H1 (cell line): ENCODE results near the gene CLEC1B. TPM values are rescaled to one million over a fixed set of nuclear protein-coding genes. Genes with fewer than 3 reads are reported as not detected.

Source experiments
- CTCF ChIA-PET: fragments of 300-600 bp; sonication (Branson Sonifier 250); formaldehyde crosslinking; loops from one replicate; lab custom pipeline; 2021; ENCODE audit not compliant: partially characterized antibody; lab: Charles Lee
- POLR2A ChIA-PET: fragments of 300-600 bp; sonication (Branson Sonifier 250); formaldehyde crosslinking; loops from one replicate; lab custom pipeline; 2021; ENCODE audit warnings: inconsistent platforms; ENCODE audit not compliant: partially characterized antibody; lab: Charles Lee
- DNase-seq, 2 experiments: peaks; one replicate each; pipeline versions ENCODE4 v3.0.0 to v3.0.0-alpha.2; 2010 to 2022; ENCODE audit warnings: low spot score in 2 of 2, low read depth in 1 of 2, mixed read lengths in 1 of 2
- FAIRE-seq: peaks from 2 replicates; lab custom pipeline; 2011; peaks lifted over from hg19 to GRCh38; lab: Jason Lieb, UNC
- H2AFZ ChIP-seq: 2 replicates; pipeline ENCODE4 v1.8.1; 2012; ENCODE audit warnings: low read length, inconsistent platforms
- H2AK5ac ChIP-seq: 2 replicates; pipeline ENCODE4 v1.6.1; 2013; ENCODE audit warnings: low read depth, low read length
- H2BK120ac ChIP-seq: replicated peaks from 2 replicates; pipeline ENCODE3; 2013; ENCODE audit warnings: low read depth, low read length, inconsistent platforms
- H2BK12ac ChIP-seq: 2 replicates; pipeline ENCODE4 v1.6.1; 2013; ENCODE audit warnings: low read depth, low read length
- H2BK15ac ChIP-seq: 2 replicates; pipeline ENCODE4 v1.6.1; 2013; ENCODE audit warnings: low read length
- H2BK20ac ChIP-seq: 2 replicates; pipeline ENCODE4 v1.6.1; 2013; ENCODE audit warnings: low read length
- H2BK5ac ChIP-seq: 2 replicates; pipeline ENCODE4 v1.6.1; 2013; ENCODE audit warnings: low read depth, low read length
- H3K14ac ChIP-seq: 2 replicates; pipeline ENCODE4 v1.6.1; 2013; ENCODE audit warnings: inconsistent platforms; ENCODE audit not compliant: insufficient read length
- H3K18ac ChIP-seq: 2 replicates; pipeline ENCODE4 v1.6.1; 2013; ENCODE audit warnings: low read length; ENCODE audit errors: extremely low read depth
- H3K23ac ChIP-seq: 2 replicates; pipeline ENCODE4 v1.6.1; 2013; ENCODE audit warnings: inconsistent platforms; ENCODE audit not compliant: insufficient read length
- H3K23me2 ChIP-seq: 2 replicates; pipeline ENCODE4 v1.6.1; 2013; ENCODE audit warnings: low read depth, low read length
- H3K27ac ChIP-seq: 2 replicates; pipeline ENCODE4 v1.6.1; 2011; ENCODE audit warnings: low read depth, low read length, inconsistent platforms
- H3K27me3 ChIP-seq, 4 experiments: replicated peaks in 1 of 4; 1 replicate in 1 of 4; 2 replicates in 3 of 4; pipeline versions ENCODE4 v1.6.1 to v1.8.1; 2011 to 2013; ENCODE audit warnings: low read length in 3 of 4, mild to moderate bottlenecking in 3 of 4, inconsistent platforms in 2 of 4, mixed read lengths in 2 of 4, moderate library complexity in 1 of 4; ENCODE audit not compliant: control insufficient read depth in 3 of 4, insufficient read depth in 3 of 4; ENCODE audit errors: extremely low read depth in 1 of 4
- H3K36me3 ChIP-seq, 4 experiments: 2 replicates each; pipeline versions ENCODE4 v1.6.1 to v1.8.1; 2011 to 2013; ENCODE audit warnings: mild to moderate bottlenecking in 4 of 4, low read length in 3 of 4, moderate library complexity in 2 of 4, control low read depth in 1 of 4, inconsistent platforms in 1 of 4; ENCODE audit not compliant: insufficient read depth in 4 of 4, control insufficient read depth in 2 of 4
- H3K4ac ChIP-seq: replicated peaks from 2 replicates; pipeline ENCODE3; 2013; ENCODE audit warnings: low read length, low read depth, mixed read lengths, inconsistent platforms; ENCODE audit not compliant: insufficient read length
- H3K4me1 ChIP-seq, 4 experiments: replicated peaks in 1 of 4; 1 replicate in 1 of 4; 2 replicates in 3 of 4; pipeline versions ENCODE4 v1.6.1 to v1.8.1; 2011 to 2013; ENCODE audit warnings: low read length in 3 of 4, inconsistent platforms in 2 of 4, mixed read lengths in 1 of 4; ENCODE audit not compliant: insufficient read depth in 4 of 4, control insufficient read depth in 3 of 4
- H3K4me2 ChIP-seq, 2 experiments: 2 replicates each; pipeline versions ENCODE4 v1.6.1 to v1.8.1; 2011 to 2013; ENCODE audit warnings: low read depth in 2 of 2, low read length in 2 of 2, control low read depth in 1 of 2, inconsistent platforms in 1 of 2, mild to moderate bottlenecking in 1 of 2; ENCODE audit not compliant: insufficient read depth in 1 of 2
- H3K4me3 ChIP-seq, 4 experiments: fragments of 200-600, 300-600 bp in 1 of 4; sonication (generic), shearing (Covaris generic), sonication (Bioruptor Twin) in 1 of 4; 2 replicates each; pipeline versions ENCODE4 v1.5.1 to v1.8.1; 2011 to 2016; ENCODE audit warnings: low read length in 4 of 4, low read depth in 3 of 4, control low read depth in 2 of 4, inconsistent platforms in 2 of 4, mild to moderate bottlenecking in 2 of 4, mixed read lengths in 1 of 4, moderate library complexity in 1 of 4; ENCODE audit not compliant: insufficient read depth in 2 of 4; ENCODE audit errors: extremely low read depth in 1 of 4
- H3K56ac ChIP-seq: replicated peaks from 2 replicates; pipeline ENCODE3; 2013; ENCODE audit warnings: low read depth, mild to moderate bottlenecking, mixed read lengths, low read length, inconsistent platforms; ENCODE audit not compliant: insufficient read length
- H3K79me1 ChIP-seq: 2 replicates; pipeline ENCODE4 v1.6.1; 2013; ENCODE audit warnings: low read depth, low read length, control low read depth
- H3K79me2 ChIP-seq, 2 experiments: 2 replicates each; pipeline versions ENCODE4 v1.6.1 to v1.8.1; 2012 to 2013; ENCODE audit warnings: low read length in 2 of 2, mild to moderate bottlenecking in 2 of 2, inconsistent platforms in 1 of 2; ENCODE audit not compliant: insufficient read depth in 2 of 2, control insufficient read depth in 1 of 2
- H3K9ac ChIP-seq, 4 experiments: replicated peaks in 1 of 4; 1 replicate in 1 of 4; 2 replicates in 3 of 4; pipeline versions ENCODE4 v1.6.1 to v1.8.1; 2011 to 2013; ENCODE audit warnings: low read depth in 3 of 4, low read length in 3 of 4, control low read depth in 2 of 4, mild to moderate bottlenecking in 2 of 4, moderate library complexity in 2 of 4, inconsistent platforms in 1 of 4; ENCODE audit errors: extremely low read depth in 1 of 4
- H3K9me3 ChIP-seq, 2 experiments: 2 replicates each; pipeline versions ENCODE4 v1.6.1 to v1.8.1; 2012 to 2013; ENCODE audit warnings: mild to moderate bottlenecking in 2 of 2, moderate library complexity in 2 of 2, control low read depth in 1 of 2, inconsistent platforms in 1 of 2, low read depth in 1 of 2, low read length in 1 of 2, mixed read lengths in 1 of 2; ENCODE audit not compliant: insufficient read depth in 2 of 2
- H4K20me1 ChIP-seq, 2 experiments: replicated peaks in 1 of 2; 2 replicates each; pipeline versions ENCODE3 to v1.8.1; 2011 to 2013; ENCODE audit warnings: inconsistent platforms in 2 of 2, low read length in 2 of 2, mild to moderate bottlenecking in 1 of 2; ENCODE audit not compliant: insufficient read depth in 2 of 2, control insufficient read depth in 1 of 2
- H4K5ac ChIP-seq: 2 replicates; pipeline ENCODE4 v1.6.1; 2013; ENCODE audit warnings: low read length, low read depth, mixed read lengths, inconsistent platforms; ENCODE audit not compliant: insufficient read length
- H4K8ac ChIP-seq: 2 replicates; pipeline ENCODE4 v1.8.0; 2013; ENCODE audit warnings: mild to moderate bottlenecking, moderate library complexity, low read length, inconsistent platforms; ENCODE audit not compliant: insufficient read depth; ENCODE audit errors: extremely low read depth
- H4K91ac ChIP-seq: replicated peaks from 2 replicates; pipeline ENCODE3; 2013; ENCODE audit warnings: low read length, mixed read lengths, inconsistent platforms; ENCODE audit not compliant: insufficient read length
- CTBP2 ChIP-seq: IDR thresholded peaks from 2 replicates; pipeline ENCODE4 v1.7.0; 2011; ENCODE audit warnings: borderline replicate concordance, mild to moderate bottlenecking, moderate library complexity, mixed read lengths, low read length; ENCODE audit not compliant: insufficient read depth, insufficient read length
- HDAC2 ChIP-seq, 2 experiments: fragments of 300-600 bp in 1 of 2; sonication (generic) in 1 of 2; IDR thresholded peaks; 2 replicates each; pipeline ENCODE4 v1.6.1; 2011 to 2012; ENCODE audit warnings: low read depth in 2 of 2, low read length in 2 of 2, mild to moderate bottlenecking in 2 of 2, moderate library complexity in 2 of 2, borderline replicate concordance in 1 of 2, inconsistent platforms in 1 of 2
- HDAC6 ChIP-seq: IDR thresholded peaks from one replicate; pipeline ENCODE4 v1.7.1; 2012; ENCODE audit warnings: low read depth, mild to moderate bottlenecking, inconsistent platforms, low read length, moderate library complexity
- JUN ChIP-seq: IDR thresholded peaks from 2 replicates; pipeline ENCODE4 v1.6.1; 2011; ENCODE audit warnings: low read depth, mild to moderate bottlenecking, improper control_type of control experiment, low read length
- POLR2A ChIP-seq, 2 experiments: IDR thresholded peaks; 1 replicate in 1 of 2; 2 replicates in 1 of 2; pipeline ENCODE4 v1.6.1; 2011; ENCODE audit warnings: low read depth in 2 of 2, low read length in 2 of 2, mild to moderate bottlenecking in 2 of 2; ENCODE audit errors: control extremely low read depth in 1 of 2
- RFX5 ChIP-seq: IDR thresholded peaks from 2 replicates; pipeline ENCODE4 v1.6.1; 2011; ENCODE audit warnings: low read depth, low read length, improper control_type of control experiment, borderline replicate concordance
- SUZ12 ChIP-seq: fragments of 200-600 bp; sonication (generic); IDR thresholded peaks from 2 replicates; pipeline ENCODE4 v1.6.1; 2012; ENCODE audit warnings: mild to moderate bottlenecking, inconsistent platforms, low read length, moderate library complexity, mixed read lengths
- TAF1 ChIP-seq: IDR thresholded peaks from 2 replicates; pipeline ENCODE4 v1.6.1; 2011; ENCODE audit warnings: mild to moderate bottlenecking, low read depth, low read length
- WGBS, 2 experiments: shearing (Covaris generic) in 1 of 2; methylation state at CpG; one replicate each; pipeline versions ENCODE4 v1.1.6 to v1.1.7; 2013 to 2015; ENCODE audit warnings: low lambda C conversion rate in 2 of 2, mixed read lengths in 2 of 2, inconsistent platforms in 1 of 2, low coverage in 1 of 2, missing lambda C conversion rate in 1 of 2; ENCODE audit not compliant: insufficient replicate concordance in 2 of 2, insufficient coverage in 1 of 2, insufficient read length in 1 of 2; ENCODE audit errors: extremely low coverage in 1 of 2, missing lambda C conversion rate in 1 of 2; 5-methylcytosine and 5-hydroxymethylcytosine counted together
- polyA plus RNA-seq, 7 experiments: library from polyadenylated mRNA; depleted of rRNA in 3 of 7; stranded (reverse) in 5 of 7; unstranded in 2 of 7; fragments of >200 nt in 5 of 7; fragments of 200-250 nt in 2 of 7; gene quantifications; 1 replicate in 5 of 7; 2 replicates in 1 of 7; 4 replicates in 1 of 7; pipeline versions ENCODE4 v1.2.1 to v1.2.3, GENCODE V29; 2011 to 2013; ENCODE audit warnings: missing spikeins in 2 of 7, mixed read lengths in 2 of 7
- total RNA-seq: library from RNA; stranded (reverse); fragmentation: NEBNext Ultra II Directional; extraction: Animal tissue kit (Norgen Biotek cat#: 25700); gene quantifications from 2 replicates; pipeline ENCODE4 v1.2.1, GENCODE V29; 2021
- TF ChIP-seq, protein P1 (sequence below), 3 experiments: IDR thresholded peaks; 1 replicate in 2 of 3; 2 replicates in 1 of 3; pipeline versions ENCODE4 v1.5.1 to v1.6.1; 2011; ENCODE audit warnings: low read length in 3 of 3, mild to moderate bottlenecking in 3 of 3, inconsistent platforms in 2 of 3, low read depth in 1 of 3, moderate library complexity in 1 of 3; ENCODE audit not compliant: insufficient read depth in 1 of 3; ENCODE audit errors: control extremely low read depth in 1 of 3

The CLEC1B gene
- total and polyA plus RNA-seq, 2 of the 8 experiments (the other 6 are each of a cell fraction or from before 2014, with no cell fraction given) = not detected

- Histone ChIP-seq H3K23me2 (no peaks in the 10 kb centered on the region; the same call in 1 of the 2 replicates), H4K8ac (no peak overlapping the region), H2BK120ac (no peak overlapping the region), H2BK20ac (no peak overlapping the region), H4K20me1 (no peaks in the 10 kb centered on the region), H3K79me2 (no peaks in the 10 kb centered on the region), H4K91ac (no peak overlapping the region), H2BK12ac (no peak overlapping the region), H3K4me2 (no peak overlapping the region), H3K79me1 (no peaks in the 10 kb centered on the region), H2AK5ac (no peak overlapping the region), H3K4me1 (no peaks in the 10 kb centered on the region), H3K56ac (no peak overlapping the region), H3K4me3 (no peak overlapping the region), H3K36me3 (no peaks in the 10 kb centered on the region; a peak in 1 of 8 replicates), H3K14ac (no peak overlapping the region), H4K5ac (no peak overlapping the region), H3K23ac (no peak overlapping the region), H3K4ac (no peak overlapping the region), H2AFZ (no peak overlapping the region), H3K27ac (no peak overlapping the region), H3K27me3 (no peaks in the 10 kb centered on the region), H3K9me3 (peaks cover 0 to 4% of the 10 kb centered on the region in 2 experiments; a peak in 1 of 4 replicates), H3K18ac (no peak overlapping the region), H2BK15ac (no peak overlapping the region), H2BK5ac (no peak overlapping the region), H3K9ac (no peak overlapping the region)
- ChIA-PET POLR2A (no interaction called here), CTCF (interaction anchor here (0.7 kb wide), 1 partner anchor 275 kb away, joined by 3 read pairs; no protein-coding TSS in a partner anchor)
- no peak for DNase-seq
- TF ChIP-seq HDAC6 (no peak), CTBP2 (no peak), TAF1 (no peak), HDAC2 (IDR thresholded peaks at IDR 0.05; ENCODE audit: borderline replicate concordance in 1 of 2, low read depth in 2 of 2, low read length in 2 of 2) (no peak), JUN (no peak), SUZ12 (no peak), POLR2A (IDR thresholded peaks at IDR 0.05; ENCODE audit: control extremely low read depth in 1 of 2, low read depth in 2 of 2, low read length in 2 of 2) (no peak), RFX5 (no peak)
- TF ChIP-seq, protein P1, sequence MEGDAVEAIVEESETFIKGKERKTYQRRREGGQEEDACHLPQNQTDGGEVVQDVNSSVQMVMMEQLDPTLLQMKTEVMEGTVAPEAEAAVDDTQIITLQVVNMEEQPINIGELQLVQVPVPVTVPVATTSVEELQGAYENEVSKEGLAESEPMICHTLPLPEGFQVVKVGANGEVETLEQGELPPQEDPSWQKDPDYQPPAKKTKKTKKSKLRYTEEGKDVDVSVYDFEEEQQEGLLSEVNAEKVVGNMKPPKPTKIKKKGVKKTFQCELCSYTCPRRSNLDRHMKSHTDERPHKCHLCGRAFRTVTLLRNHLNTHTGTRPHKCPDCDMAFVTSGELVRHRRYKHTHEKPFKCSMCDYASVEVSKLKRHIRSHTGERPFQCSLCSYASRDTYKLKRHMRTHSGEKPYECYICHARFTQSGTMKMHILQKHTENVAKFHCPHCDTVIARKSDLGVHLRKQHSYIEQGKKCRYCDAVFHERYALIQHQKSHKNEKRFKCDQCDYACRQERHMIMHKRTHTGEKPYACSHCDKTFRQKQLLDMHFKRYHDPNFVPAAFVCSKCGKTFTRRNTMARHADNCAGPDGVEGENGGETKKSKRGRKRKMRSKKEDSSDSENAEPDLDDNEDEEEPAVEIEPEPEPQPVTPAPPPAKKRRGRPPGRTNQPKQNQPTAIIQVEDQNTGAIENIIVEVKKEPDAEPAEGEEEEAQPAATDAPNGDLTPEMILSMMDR (IDR thresholded peaks at IDR 0.05; ENCODE audit: control extremely low read depth in 1 of 3, insufficient read depth in 1 of 3, low read depth in 1 of 3, low read length in 3 of 3) = no peak
- no peak for FAIRE-seq
- 94% methylated on average over 3 of the region's 3 CpGs; no CpG with 5 or more reads in 1 of the 2 experiments for WGBS, 2 experiments
Measured at GRCh38 chr12:10025236-10025635, 26.3 kb upstream of the CLEC1B start.
